ENCODE measurements around the gene PLXNA4. TPM values are rescaled to one million over a fixed set of nuclear protein-coding genes. Genes with fewer than 3 reads are reported as not detected.

PLXNA4 gene
- total RNA-seq, 1 experiment from 2014 or later: 0.81 TPM

- TF ChIP-seq IRF1 (CRISPR knock-in tag; IDR thresholded peaks at IDR 0.05): no peak
- TF ChIP-seq ATF6 (CRISPR knock-in tag; IDR thresholded peaks at IDR 0.05): no peak
- no peak for TF ChIP-seq NFE2L1 (CRISPR knock-in tag; IDR thresholded peaks at IDR 0.05)
- TF ChIP-seq, protein P1, sequence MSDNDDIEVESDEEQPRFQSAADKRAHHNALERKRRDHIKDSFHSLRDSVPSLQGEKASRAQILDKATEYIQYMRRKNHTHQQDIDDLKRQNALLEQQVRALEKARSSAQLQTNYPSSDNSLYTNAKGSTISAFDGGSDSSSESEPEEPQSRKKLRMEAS (CRISPR knock-in tag; IDR thresholded peaks at IDR 0.05): no peak
- no peak for TF ChIP-seq EMX1 (CRISPR knock-in tag; IDR thresholded peaks at IDR 0.05)
- no peak for TF ChIP-seq ZNF317 (CRISPR knock-in tag; IDR thresholded peaks at IDR 0.05; ENCODE audit: borderline replicate concordance, low read depth)
These were observed 462.5 kb downstream of the PLXNA4 start (continued) for GRCh38 chr7:132113536-132114371.

- CTCF ChIA-PET: interaction anchor here (1.2 kb wide), 1 partner anchor 167 kb away, joined by 3 read pairs; no protein-coding TSS in a partner anchor
- H3K27ac Mint-ChIP-seq: no peak overlapping the region
- DNase-seq (ENCODE audit: low spot score) (no peak), ATAC-seq (no peak)
- H3K4me3 Mint-ChIP-seq: no peak overlapping the region
- POLR2A ChIA-PET: interaction anchor here (1.1 kb wide), 1 partner anchor 117 kb away, joined by 3 read pairs; no protein-coding TSS in a partner anchor
- no peaks in the 10 kb centered on the region for H3K27me3 Mint-ChIP-seq (ENCODE audit: low read depth)
- H3K36me3 Mint-ChIP-seq: no peaks in the 10 kb centered on the region
- no peaks in the 10 kb centered on the region for H3K9me3 Mint-ChIP-seq
- H3K4me1 Mint-ChIP-seq: peaks cover 6% of the 10 kb centered on the region
- TF ChIP-seq SMAD4 (CRISPR knock-in tag; IDR thresholded peaks at IDR 0.05): no peak
- TF ChIP-seq CTCF (IDR thresholded peaks at IDR 0.05): no peak
- TF ChIP-seq IRF2 (CRISPR knock-in tag; IDR thresholded peaks at IDR 0.05; ENCODE audit: borderline replicate concordance, low read depth): no peak
- no peak for TF ChIP-seq ZNF671 (CRISPR knock-in tag; IDR thresholded peaks at IDR 0.05)
- TF ChIP-seq ZNF317 (CRISPR knock-in tag; IDR thresholded peaks at IDR 0.05; ENCODE audit: borderline replicate concordance, low read depth): no peak
- no peak for TF ChIP-seq USF2 (CRISPR knock-in tag; IDR thresholded peaks at IDR 0.05)
- TF ChIP-seq, protein P2, sequence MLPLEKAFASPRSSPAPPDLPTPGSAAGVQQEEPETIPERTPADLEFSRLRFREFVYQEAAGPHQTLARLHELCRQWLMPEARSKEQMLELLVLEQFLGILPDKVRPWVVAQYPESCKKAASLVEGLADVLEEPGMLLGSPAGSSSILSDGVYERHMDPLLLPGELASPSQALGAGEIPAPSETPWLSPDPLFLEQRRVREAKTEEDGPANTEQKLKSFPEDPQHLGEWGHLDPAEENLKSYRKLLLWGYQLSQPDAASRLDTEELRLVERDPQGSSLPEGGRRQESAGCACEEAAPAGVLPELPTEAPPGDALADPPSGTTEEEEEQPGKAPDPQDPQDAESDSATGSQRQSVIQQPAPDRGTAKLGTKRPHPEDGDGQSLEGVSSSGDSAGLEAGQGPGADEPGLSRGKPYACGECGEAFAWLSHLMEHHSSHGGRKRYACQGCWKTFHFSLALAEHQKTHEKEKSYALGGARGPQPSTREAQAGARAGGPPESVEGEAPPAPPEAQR (CRISPR knock-in tag; IDR thresholded peaks at IDR 0.05): no peak
- no peak for TF ChIP-seq ZNF219 (CRISPR knock-in tag; IDR thresholded peaks at IDR 0.05; ENCODE audit: borderline replicate concordance)
- no peak for TF ChIP-seq MLX (CRISPR knock-in tag; IDR thresholded peaks at IDR 0.05)
- TF ChIP-seq, protein P3, sequence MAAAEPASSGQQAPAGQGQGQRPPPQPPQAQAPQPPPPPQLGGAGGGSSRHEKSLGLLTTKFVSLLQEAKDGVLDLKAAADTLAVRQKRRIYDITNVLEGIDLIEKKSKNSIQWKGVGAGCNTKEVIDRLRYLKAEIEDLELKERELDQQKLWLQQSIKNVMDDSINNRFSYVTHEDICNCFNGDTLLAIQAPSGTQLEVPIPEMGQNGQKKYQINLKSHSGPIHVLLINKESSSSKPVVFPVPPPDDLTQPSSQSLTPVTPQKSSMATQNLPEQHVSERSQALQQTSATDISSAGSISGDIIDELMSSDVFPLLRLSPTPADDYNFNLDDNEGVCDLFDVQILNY (CRISPR knock-in tag; IDR thresholded peaks at IDR 0.05): no peak
- no peak for TF ChIP-seq ZMAT4 (CRISPR knock-in tag; IDR thresholded peaks at IDR 0.05)
- no peak for TF ChIP-seq FOXK1 (CRISPR knock-in tag; IDR thresholded peaks at IDR 0.05)
- TF ChIP-seq ZNF423 (CRISPR knock-in tag; IDR thresholded peaks at IDR 0.05): no peak
- TF ChIP-seq, protein P4, sequence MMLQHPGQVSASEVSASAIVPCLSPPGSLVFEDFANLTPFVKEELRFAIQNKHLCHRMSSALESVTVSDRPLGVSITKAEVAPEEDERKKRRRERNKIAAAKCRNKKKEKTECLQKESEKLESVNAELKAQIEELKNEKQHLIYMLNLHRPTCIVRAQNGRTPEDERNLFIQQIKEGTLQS (CRISPR knock-in tag; conservative IDR thresholded peaks at IDR 0.05): no peak
- TF ChIP-seq, protein P5, sequence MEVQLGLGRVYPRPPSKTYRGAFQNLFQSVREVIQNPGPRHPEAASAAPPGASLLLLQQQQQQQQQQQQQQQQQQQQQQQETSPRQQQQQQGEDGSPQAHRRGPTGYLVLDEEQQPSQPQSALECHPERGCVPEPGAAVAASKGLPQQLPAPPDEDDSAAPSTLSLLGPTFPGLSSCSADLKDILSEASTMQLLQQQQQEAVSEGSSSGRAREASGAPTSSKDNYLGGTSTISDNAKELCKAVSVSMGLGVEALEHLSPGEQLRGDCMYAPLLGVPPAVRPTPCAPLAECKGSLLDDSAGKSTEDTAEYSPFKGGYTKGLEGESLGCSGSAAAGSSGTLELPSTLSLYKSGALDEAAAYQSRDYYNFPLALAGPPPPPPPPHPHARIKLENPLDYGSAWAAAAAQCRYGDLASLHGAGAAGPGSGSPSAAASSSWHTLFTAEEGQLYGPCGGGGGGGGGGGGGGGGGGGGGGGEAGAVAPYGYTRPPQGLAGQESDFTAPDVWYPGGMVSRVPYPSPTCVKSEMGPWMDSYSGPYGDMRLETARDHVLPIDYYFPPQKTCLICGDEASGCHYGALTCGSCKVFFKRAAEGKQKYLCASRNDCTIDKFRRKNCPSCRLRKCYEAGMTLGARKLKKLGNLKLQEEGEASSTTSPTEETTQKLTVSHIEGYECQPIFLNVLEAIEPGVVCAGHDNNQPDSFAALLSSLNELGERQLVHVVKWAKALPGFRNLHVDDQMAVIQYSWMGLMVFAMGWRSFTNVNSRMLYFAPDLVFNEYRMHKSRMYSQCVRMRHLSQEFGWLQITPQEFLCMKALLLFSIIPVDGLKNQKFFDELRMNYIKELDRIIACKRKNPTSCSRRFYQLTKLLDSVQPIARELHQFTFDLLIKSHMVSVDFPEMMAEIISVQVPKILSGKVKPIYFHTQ (CRISPR knock-in tag; IDR thresholded peaks at IDR 0.05): no peak
- no peak for TF ChIP-seq SMAD3 (CRISPR knock-in tag; IDR thresholded peaks at IDR 0.05; ENCODE audit: borderline replicate concordance)
- TF ChIP-seq ESRRA (CRISPR knock-in tag; IDR thresholded peaks at IDR 0.05; ENCODE audit: borderline replicate concordance): no peak
These were observed 463.6 kb downstream of the PLXNA4 start for GRCh38 chr7:132112657-132113056.

All from WTC11 (cell line).